Astrocyte (in vitro differentiated cells and primary cell): ENCODE data around the gene DDIT4L.

Experiments used
- EZH2 ChIP-seq: IDR thresholded peaks from 2 replicates; pipeline ENCODE4 v1.6.1; 2012; ENCODE audit warnings: mild to moderate bottlenecking, low read length, inconsistent platforms; ENCODE audit not compliant: insufficient read depth
- TF ChIP-seq, protein P1 (sequence below): IDR thresholded peaks from 2 replicates; pipeline ENCODE4 v1.5.1; 2011; ENCODE audit warnings: low read depth, mild to moderate bottlenecking, inconsistent platforms, low read length, moderate library complexity; ENCODE audit not compliant: insufficient read depth

DNA sequence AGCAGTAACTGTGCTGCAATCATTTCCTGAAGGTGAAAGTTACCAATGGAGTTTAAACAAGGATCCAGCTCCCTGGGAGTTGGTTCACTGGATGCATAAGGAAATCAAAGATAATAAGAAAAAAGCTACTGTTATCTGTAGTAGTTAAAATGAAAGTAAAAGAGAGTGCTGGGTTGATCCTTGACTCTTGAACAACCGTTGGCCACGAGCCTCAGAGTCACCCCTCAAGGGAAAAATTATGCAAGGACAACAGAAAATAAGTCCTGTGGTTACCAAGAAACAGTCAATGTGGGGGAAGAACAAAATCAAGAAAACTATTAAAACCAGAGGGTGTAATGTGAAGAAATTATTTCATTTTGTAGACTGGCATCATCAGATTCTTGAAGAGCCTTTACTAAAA, 49.7 kb upstream of the DDIT4L start:
- TF ChIP-seq, protein P1, sequence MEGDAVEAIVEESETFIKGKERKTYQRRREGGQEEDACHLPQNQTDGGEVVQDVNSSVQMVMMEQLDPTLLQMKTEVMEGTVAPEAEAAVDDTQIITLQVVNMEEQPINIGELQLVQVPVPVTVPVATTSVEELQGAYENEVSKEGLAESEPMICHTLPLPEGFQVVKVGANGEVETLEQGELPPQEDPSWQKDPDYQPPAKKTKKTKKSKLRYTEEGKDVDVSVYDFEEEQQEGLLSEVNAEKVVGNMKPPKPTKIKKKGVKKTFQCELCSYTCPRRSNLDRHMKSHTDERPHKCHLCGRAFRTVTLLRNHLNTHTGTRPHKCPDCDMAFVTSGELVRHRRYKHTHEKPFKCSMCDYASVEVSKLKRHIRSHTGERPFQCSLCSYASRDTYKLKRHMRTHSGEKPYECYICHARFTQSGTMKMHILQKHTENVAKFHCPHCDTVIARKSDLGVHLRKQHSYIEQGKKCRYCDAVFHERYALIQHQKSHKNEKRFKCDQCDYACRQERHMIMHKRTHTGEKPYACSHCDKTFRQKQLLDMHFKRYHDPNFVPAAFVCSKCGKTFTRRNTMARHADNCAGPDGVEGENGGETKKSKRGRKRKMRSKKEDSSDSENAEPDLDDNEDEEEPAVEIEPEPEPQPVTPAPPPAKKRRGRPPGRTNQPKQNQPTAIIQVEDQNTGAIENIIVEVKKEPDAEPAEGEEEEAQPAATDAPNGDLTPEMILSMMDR = no peak
- no peak for TF ChIP-seq EZH2
